ENCODE measurements around the gene SPATA17. TPM values are rescaled to one million over a fixed set of nuclear protein-coding genes. Genes with fewer than 3 reads are reported as not detected.
"Not testable (repeated sequence)": the region's sequence is repeated elsewhere in the genome, so short reads cannot be mapped to it uniquely, and the experiment has no call there.

SPATA17 gene
- total and polyA plus RNA-seq, 12 donors = 0.09 to 4.4 (median 0.56) TPM; not detected in 1

- no peak overlapping the region for H3K4me3 ChIP-seq
- 41 to 67% (median 60%) methylated on average over 3 to 4 of the region's 4 CpGs for WGBS, 4 donors
- no peak overlapping the region for H3K27ac ChIP-seq
- no peak for DNase-seq
- TF ChIP-seq CTCF (IDR thresholded peaks at IDR 0.05) (no peak), POLR2A (IDR thresholded peaks at IDR 0.05) (no peak)
- no peaks in the 10 kb centered on the region for H3K4me1 ChIP-seq (replicated peaks in 1 of 2)
- no peaks in the 10 kb centered on the region for H3K36me3 ChIP-seq (replicated peaks in 1 of 2)
- H3K27me3 ChIP-seq = no peaks in the 10 kb centered on the region
- intact Hi-C loops (cut with DNase I) = no loop called here
- no peaks in the 10 kb centered on the region for H3K9me3 ChIP-seq (replicated peaks in 1 of 3)
Observed at GRCh38 chr1:217674028-217674729, 43.0 kb downstream of the SPATA17 start.

- no peaks in the 10 kb centered on the region for H3K4me1 ChIP-seq (replicated peaks in 1 of 2)
- H3K9me3 ChIP-seq (replicated peaks in 1 of 3) = no peaks in the 10 kb centered on the region
- H3K27ac ChIP-seq = no peak overlapping the region
- no peaks in the 10 kb centered on the region for H3K27me3 ChIP-seq
- intact Hi-C loops (cut with DNase I) = no loop called here
- no peak overlapping the region for H3K4me3 ChIP-seq
- no peak for DNase-seq
- TF ChIP-seq POLR2A (IDR thresholded peaks at IDR 0.05) = no peak
- TF ChIP-seq CTCF (IDR thresholded peaks at IDR 0.05) = no peak
- no peaks in the 10 kb centered on the region for H3K36me3 ChIP-seq (replicated peaks in 1 of 2)
- WGBS, 4 donors = 71 to 81% (median 73%) methylated on average over 5 of the region's 5 CpGs
Observed at GRCh38 chr1:217681806-217682205, 50.7 kb downstream of the SPATA17 start.

- Histone ChIP-seq H3K4me1 (replicated peaks in 1 of 2) (no peaks in the 10 kb centered on the region), H3K9me3 (replicated peaks in 1 of 3) (no peaks in the 10 kb centered on the region), H3K27ac (no peak overlapping the region), H3K4me3 (no peak overlapping the region), H3K36me3 (replicated peaks in 1 of 2) (no peaks in the 10 kb centered on the region), H3K27me3 (no peaks in the 10 kb centered on the region)
- DNase-seq = no peak
- TF ChIP-seq POLR2A (IDR thresholded peaks at IDR 0.05) = no peak
- TF ChIP-seq CTCF (IDR thresholded peaks at IDR 0.05) = no peak
- intact Hi-C loops (cut with DNase I) = no loop called here
- WGBS, 4 donors = 76 to 86% (median 83%) methylated on average over 4 of the region's 4 CpGs
Observed at GRCh38 chr1:217687511-217687910, 56.4 kb downstream of the SPATA17 start.

GRCh38 chr1:217696140-217696539 lies 65.0 kb downstream of the SPATA17 start:
- H3K4me1 ChIP-seq (replicated peaks in 1 of 2); DNase-seq; H3K4me3 ChIP-seq; H3K27ac ChIP-seq; H3K9me3 ChIP-seq (replicated peaks in 1 of 3); H3K27me3 ChIP-seq; intact Hi-C loops (cut with DNase I); H3K36me3 ChIP-seq (replicated peaks in 1 of 2): not testable (repeated sequence)
- WGBS, 4 donors = 93 to 97% (median 95%) methylated on average over 9 to 22 of the region's 25 CpGs

- 90 to 95% (median 92%) methylated on average over 4 to 6 of the region's 6 CpGs for WGBS, 4 donors
- Histone ChIP-seq H3K27me3 (no peaks in the 10 kb centered on the region), H3K9me3 (replicated peaks in 1 of 3) (peaks cover 0 to 4% (median 0%) of the 10 kb centered on the region in 3 donors), H3K27ac (no peak overlapping the region), H3K4me3 (no peak overlapping the region), H3K4me1 (replicated peaks in 1 of 2) (no peaks in the 10 kb centered on the region), H3K36me3 (replicated peaks in 1 of 2) (no peaks in the 10 kb centered on the region)
- no peak for TF ChIP-seq POLR2A (IDR thresholded peaks at IDR 0.05)
- TF ChIP-seq CTCF (IDR thresholded peaks at IDR 0.05) = no peak
- no peak for DNase-seq
- intact Hi-C loops (cut with DNase I) = no loop called here
Observed at GRCh38 chr1:217703326-217703725, 72.2 kb downstream of the SPATA17 start.

Measured in adrenal gland (tissue), 12 donors.